Mesenchymal stem cell (in vitro differentiated cells and primary cell): ENCODE measurements around the gene SPNS1.

ENCODE experiments used
- DNase-seq: peaks from one replicate; pipeline ENCODE4 v3.0.0-alpha.2; 2013
- H2AFZ ChIP-seq: one replicate; pipeline ENCODE4 v1.6.1; 2013; ENCODE audit warnings: low read depth, mild to moderate bottlenecking, control low read depth, inconsistent platforms, low read length, moderate library complexity
- H2AK5ac ChIP-seq: 2 replicates; pipeline ENCODE4 v1.6.1; 2013; ENCODE audit warnings: low read length, moderate library complexity, mild to moderate bottlenecking, inconsistent platforms; ENCODE audit not compliant: severe bottlenecking
- H2BK120ac ChIP-seq: one replicate; pipeline ENCODE4 v1.6.1; 2013; ENCODE audit warnings: low read depth, mild to moderate bottlenecking, inconsistent platforms, low read length, moderate library complexity
- H2BK12ac ChIP-seq, 2 experiments: one replicate each; pipeline ENCODE4 v1.6.1; 2013; ENCODE audit warnings: inconsistent platforms in 2 of 2, low read length in 2 of 2, mild to moderate bottlenecking in 2 of 2, moderate library complexity in 2 of 2, control low read depth in 1 of 2
- H2BK15ac ChIP-seq: one replicate; pipeline ENCODE4 v1.6.1; 2013; ENCODE audit warnings: mild to moderate bottlenecking, low read depth, inconsistent platforms; ENCODE audit not compliant: poor library complexity, severe bottlenecking
- H2BK5ac ChIP-seq: 2 replicates; pipeline ENCODE4 v1.6.1; 2013; ENCODE audit warnings: low read depth, mild to moderate bottlenecking, low read length, control low read depth, inconsistent platforms; ENCODE audit not compliant: poor library complexity, severe bottlenecking
- H3K14ac ChIP-seq, 2 experiments: one replicate each; pipeline ENCODE4 v1.6.1; 2013; ENCODE audit warnings: inconsistent platforms in 2 of 2, low read length in 2 of 2, control low read depth in 1 of 2, mild to moderate bottlenecking in 1 of 2, moderate library complexity in 1 of 2
- H3K18ac ChIP-seq, 2 experiments: one replicate each; pipeline ENCODE4 v1.6.1; 2013; ENCODE audit warnings: inconsistent platforms in 2 of 2, low read length in 2 of 2, control low read depth in 1 of 2, low read depth in 1 of 2, mild to moderate bottlenecking in 1 of 2
- H3K23ac ChIP-seq, 2 experiments: one replicate each; pipeline ENCODE4 v1.6.1; 2013; ENCODE audit warnings: inconsistent platforms in 2 of 2, low read length in 2 of 2, mild to moderate bottlenecking in 2 of 2, moderate library complexity in 2 of 2, control low read depth in 1 of 2
- H3K27ac ChIP-seq: 2 replicates; pipeline ENCODE4 v1.5.1; 2013; ENCODE audit warnings: mild to moderate bottlenecking, moderate library complexity, low read length, control low read depth, inconsistent platforms; ENCODE audit not compliant: poor library complexity, severe bottlenecking
- H3K27me3 ChIP-seq, 2 experiments: 2 replicates each; pipeline versions ENCODE4 v1.6.1 to v1.7.0; 2013; ENCODE audit warnings: low read length in 2 of 2, mild to moderate bottlenecking in 2 of 2, moderate library complexity in 2 of 2, control low read depth in 1 of 2, inconsistent platforms in 1 of 2; ENCODE audit not compliant: control insufficient read depth in 1 of 2, insufficient read depth in 1 of 2
- H3K36me3 ChIP-seq, 2 experiments: 2 replicates each; pipeline versions ENCODE4 v1.6.1 to v1.7.0; 2013; ENCODE audit warnings: low read length in 2 of 2, control low read depth in 1 of 2, inconsistent platforms in 1 of 2, low read depth in 1 of 2, mild to moderate bottlenecking in 1 of 2; ENCODE audit not compliant: insufficient read depth in 2 of 2, control insufficient read depth in 1 of 2
- H3K4ac ChIP-seq, 2 experiments: one replicate each; pipeline ENCODE4 v1.6.1; 2013; ENCODE audit warnings: inconsistent platforms in 2 of 2, low read length in 2 of 2, mild to moderate bottlenecking in 2 of 2, moderate library complexity in 2 of 2, control low read depth in 1 of 2, low read depth in 1 of 2
- H3K4me1 ChIP-seq: 2 replicates; pipeline ENCODE4 v1.6.1; 2013; ENCODE audit warnings: low read depth, low read length, control low read depth; ENCODE audit not compliant: control insufficient read depth, insufficient read depth
- H3K4me2 ChIP-seq: 2 replicates; pipeline ENCODE4 v1.6.1; 2013; ENCODE audit warnings: low read length, mild to moderate bottlenecking, inconsistent platforms; ENCODE audit not compliant: poor library complexity, severe bottlenecking
- H3K4me3 ChIP-seq, 2 experiments: 2 replicates each; pipeline versions ENCODE4 v1.5.1 to v1.7.0; 2013; ENCODE audit warnings: low read length in 2 of 2, mild to moderate bottlenecking in 2 of 2, control low read depth in 1 of 2, low read depth in 1 of 2; ENCODE audit not compliant: insufficient read depth in 1 of 2
- H3K79me1 ChIP-seq: replicated peaks from 2 replicates; pipeline ENCODE4 v1.6.1; 2013; ENCODE audit warnings: mild to moderate bottlenecking, control low read depth, low read length, inconsistent platforms; ENCODE audit not compliant: poor library complexity, severe bottlenecking
- H3K9ac ChIP-seq: 2 replicates; pipeline ENCODE4 v1.7.0; 2013; ENCODE audit warnings: mild to moderate bottlenecking, low read length, moderate library complexity
- H3K9me3 ChIP-seq: 2 replicates; pipeline ENCODE4 v1.7.0; 2013; ENCODE audit warnings: mild to moderate bottlenecking, low read length; ENCODE audit not compliant: control insufficient read depth
- H4K8ac ChIP-seq: one replicate; pipeline ENCODE4 v1.6.1; 2013; ENCODE audit warnings: inconsistent platforms, mild to moderate bottlenecking, low read length, moderate library complexity
- H4K91ac ChIP-seq: one replicate; pipeline ENCODE4 v1.6.1; 2013; ENCODE audit warnings: mild to moderate bottlenecking, low read length, inconsistent platforms
- WGBS: methylation state at CpG from one replicate; pipeline ENCODE4 v1.1.7; 2013; ENCODE audit warnings: mixed read lengths; 5-methylcytosine and 5-hydroxymethylcytosine counted together

SPNS1 gene

DNA sequence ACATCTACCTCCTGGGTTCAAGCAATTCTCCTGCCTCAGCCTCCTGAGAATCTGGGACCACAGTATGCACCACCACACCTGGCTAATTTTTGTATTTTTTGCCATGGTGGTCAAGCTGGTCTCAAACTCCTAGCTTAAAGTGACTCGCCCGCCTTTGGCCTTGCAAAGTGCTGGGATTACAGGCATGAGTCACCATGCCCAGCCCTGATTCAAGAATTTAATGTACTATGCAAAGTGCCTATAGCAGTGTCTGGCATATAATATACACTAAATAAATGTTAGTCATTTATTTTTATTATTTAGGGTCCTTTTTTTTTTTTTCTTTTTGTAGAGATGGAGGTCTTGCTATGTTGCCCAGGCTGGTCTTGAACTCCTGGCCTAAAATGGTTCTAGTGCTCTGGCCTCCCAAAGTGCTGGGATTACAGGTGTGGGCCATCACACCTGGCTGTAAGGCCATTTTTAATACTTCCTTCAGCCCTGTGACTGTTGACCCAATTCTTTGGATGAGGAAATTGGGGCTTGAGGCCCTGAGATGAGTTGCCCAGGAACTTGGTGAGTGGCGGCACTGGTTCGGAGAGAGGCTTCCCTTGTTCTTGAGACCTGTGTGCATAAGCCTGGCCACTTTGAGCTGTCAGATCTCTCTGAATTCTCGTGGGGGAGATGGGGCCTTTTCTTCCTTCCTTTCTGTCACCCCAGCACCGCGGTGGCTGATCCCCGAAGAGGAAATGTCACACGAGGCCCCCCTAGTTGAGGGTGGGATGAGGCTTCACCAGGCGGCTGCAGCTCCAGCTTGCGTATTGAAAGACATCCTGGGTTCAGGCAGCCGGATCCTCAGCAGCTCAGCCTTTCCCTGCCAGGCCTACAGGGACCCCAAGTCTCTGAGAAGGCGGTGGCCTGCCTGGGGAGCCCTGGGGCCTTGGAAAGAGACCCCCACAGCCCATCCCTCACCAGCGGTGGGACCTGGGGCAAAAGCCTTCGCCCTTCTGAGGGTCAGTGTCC, 49.0 kb downstream of the SPNS1 start:
- Histone ChIP-seq H2BK5ac (no peak overlapping the region), H3K27ac (no peak overlapping the region), H3K14ac (no peak overlapping the region), H3K9me3 (no peaks in the 10 kb centered on the region), H2AK5ac (no peak overlapping the region), H3K4me1 (peaks cover 2% of the 10 kb centered on the region), H2BK12ac (no peak overlapping the region), H3K4me3 (no peak overlapping the region), H2AFZ (no peak overlapping the region), H3K9ac (no peak overlapping the region), H3K79me1 (no peaks in the 10 kb centered on the region), H4K8ac (no peak overlapping the region), H3K23ac (no peak overlapping the region), H3K27me3 (peaks cover 0 to 14% of the 10 kb centered on the region in 2 experiments), H3K36me3 (no peaks in the 10 kb centered on the region), H2BK15ac (no peak overlapping the region), H2BK120ac (no peak overlapping the region), H4K91ac (no peak overlapping the region), H3K4me2 (no peak overlapping the region), H3K18ac (no peak overlapping the region), H3K4ac (no peak overlapping the region)
- 82% methylated on average over 13 of the region's 15 CpGs for WGBS
- DNase-seq = peak; percentile 15

DNA sequence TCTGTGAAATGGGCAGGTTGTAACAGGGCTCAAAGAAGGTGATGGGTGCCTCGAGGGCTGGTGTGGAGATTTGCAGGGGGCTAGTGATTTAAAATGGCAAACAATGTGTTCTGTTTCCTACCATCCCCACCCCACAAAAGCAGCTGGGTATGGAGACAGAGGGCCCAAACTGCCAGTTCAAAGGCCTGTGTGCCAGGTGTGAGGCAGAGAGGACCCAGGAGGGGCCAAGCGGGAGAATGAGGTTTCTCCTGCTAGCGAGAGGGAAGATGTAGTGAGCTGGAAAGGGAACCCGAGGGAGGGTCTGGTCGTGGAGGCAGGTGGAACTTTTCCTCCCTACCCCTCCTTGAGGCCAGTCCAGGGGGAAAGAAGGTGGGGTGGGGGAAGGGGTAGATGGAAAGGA, 49.7 kb downstream of the SPNS1 start:
- Histone ChIP-seq H3K14ac (no peak overlapping the region), H2BK120ac (no peak overlapping the region), H3K18ac (no peak overlapping the region), H3K27me3 (peaks cover 0 to 14% of the 10 kb centered on the region in 2 experiments), H3K4ac (no peak overlapping the region), H3K4me1 (peaks cover 9% of the 10 kb centered on the region), H3K27ac (no peak overlapping the region), H4K91ac (no peak overlapping the region), H3K23ac (no peak overlapping the region), H3K9ac (no peak overlapping the region), H2BK5ac (no peak overlapping the region), H3K4me2 (no peak overlapping the region), H2AFZ (no peak overlapping the region), H2AK5ac (no peak overlapping the region), H3K79me1 (no peaks in the 10 kb centered on the region), H2BK15ac (no peak overlapping the region), H4K8ac (no peak overlapping the region), H3K4me3 (no peak overlapping the region), H3K36me3 (no peaks in the 10 kb centered on the region), H2BK12ac (no peak overlapping the region), H3K9me3 (no peaks in the 10 kb centered on the region)
- DNase-seq = no peak
- WGBS = 93% methylated on average over 2 of the region's 5 CpGs

DNA sequence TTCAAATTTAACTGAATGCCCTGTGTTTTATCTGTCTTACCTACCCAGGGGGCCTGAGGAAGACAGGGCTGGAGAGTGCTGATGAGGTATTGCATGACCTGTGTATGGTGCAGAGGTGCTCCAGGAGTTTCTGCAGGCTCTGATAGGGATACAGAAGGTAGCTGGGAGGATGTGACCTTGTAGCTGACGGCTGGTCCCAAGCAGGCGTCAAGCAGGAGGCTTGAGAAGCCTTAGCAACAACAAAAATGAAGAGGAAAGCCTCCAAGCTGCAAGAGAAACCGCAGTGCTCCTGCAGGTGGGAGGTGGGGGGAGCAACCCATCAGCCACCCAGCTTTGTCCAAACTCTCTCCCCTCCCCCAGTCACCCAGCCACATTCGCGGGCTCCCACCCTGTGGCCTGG, 50.6 kb downstream of the SPNS1 start:
- Histone ChIP-seq H3K79me1 (no peaks in the 10 kb centered on the region), H3K4ac (no peak overlapping the region), H2BK12ac (no peak overlapping the region), H3K9ac (no peak overlapping the region), H3K4me3 (no peak overlapping the region), H4K91ac (no peak overlapping the region), H2BK15ac (no peak overlapping the region), H2BK120ac (no peak overlapping the region), H3K36me3 (no peaks in the 10 kb centered on the region), H2AK5ac (no peak overlapping the region), H3K9me3 (no peaks in the 10 kb centered on the region), H2BK5ac (no peak overlapping the region), H2AFZ (no peak overlapping the region), H4K8ac (no peak overlapping the region), H3K14ac (no peak overlapping the region), H3K18ac (no peak overlapping the region), H3K4me1 (peaks cover 14% of the 10 kb centered on the region), H3K23ac (no peak overlapping the region), H3K27me3 (peaks cover 0 to 14% of the 10 kb centered on the region in 2 experiments), H3K4me2 (no peak overlapping the region), H3K27ac (no peak overlapping the region)
- no peak for DNase-seq
- 72% methylated on average over 4 of the region's 5 CpGs for WGBS

- no peak overlapping the region for H3K4ac ChIP-seq
- no peaks in the 10 kb centered on the region for H3K9me3 ChIP-seq
- H3K4me1 ChIP-seq = peaks cover 14% of the 10 kb centered on the region
- no peaks in the 10 kb centered on the region for H3K36me3 ChIP-seq
- H3K79me1 ChIP-seq = no peaks in the 10 kb centered on the region
- H3K4me2 ChIP-seq = no peak overlapping the region
- H3K14ac ChIP-seq = no peak overlapping the region
- no peak overlapping the region for H3K18ac ChIP-seq
- peaks cover 0 to 14% of the 10 kb centered on the region in 2 experiments for H3K27me3 ChIP-seq
- no peak overlapping the region for H2BK12ac ChIP-seq
- no peak overlapping the region for H2AK5ac ChIP-seq
- H2AFZ ChIP-seq = no peak overlapping the region
- H3K4me3 ChIP-seq = no peak overlapping the region
- no peak overlapping the region for H3K9ac ChIP-seq
- H3K27ac ChIP-seq = no peak overlapping the region
- H4K91ac ChIP-seq = no peak overlapping the region
- H2BK120ac ChIP-seq = no peak overlapping the region
- no peak overlapping the region for H3K23ac ChIP-seq
- H2BK15ac ChIP-seq = no peak overlapping the region
- no peak overlapping the region for H4K8ac ChIP-seq
- no peak overlapping the region for H2BK5ac ChIP-seq
- DNase-seq = no peak
- 79% methylated on average over 3 of the region's 4 CpGs for WGBS
These were observed 51.2 kb downstream of the SPNS1 start for GRCh38 chr16:29025735-29026134.
